ENCODE data around the gene EFHB. TPM values are rescaled to one million over a fixed set of nuclear protein-coding genes. Genes with fewer than 3 reads are reported as not detected.

Gene EFHB
- total and polyA plus RNA-seq, 2 of the 13 experiments (the other 11 are each of a cell fraction or from before 2014, with no cell fraction given) = 0.15 to 0.42 TPM

GRCh38 chr3:19946832-19947548, 13.0 kb upstream of the EFHB start, which contains the start of gene RAB5A (continued):
- 0 out of 2 replicates have a peak, but pooled peaks have one; percentile 37 for TF ChIP-seq ZNF253 (CRISPR knock-in tag; IDR thresholded peaks at IDR 0.05; ENCODE audit: borderline replicate concordance)
- TF ChIP-seq CC2D1A (CRISPR knock-in tag; IDR thresholded peaks at IDR 0.05) = no peak
- TF ChIP-seq MEF2D (CRISPR knock-in tag; IDR thresholded peaks at IDR 0.05) = no peak
- TF ChIP-seq RBFOX2 (IDR thresholded peaks at IDR 0.05; ENCODE audit: low read depth, low read length) = peak; percentile 96
- no peak for TF ChIP-seq CTCF (CRISPR knock-in tag; IDR thresholded peaks at IDR 0.05)
- TF ChIP-seq NCOA2 (CRISPR knock-in tag; IDR thresholded peaks at IDR 0.05) = no peak; the same call in 1 of the 2 replicates
- TF ChIP-seq STAG1 (CRISPR knock-in tag; IDR thresholded peaks at IDR 0.05) = no peak
- TF ChIP-seq BRD4 (CRISPR knock-in tag; IDR thresholded peaks at IDR 0.05) = no peak; the same call in none of the 2 replicates
- TF ChIP-seq ZNF775 (CRISPR knock-in tag; IDR thresholded peaks at IDR 0.05; ENCODE audit: borderline replicate concordance) = no peak
- TF ChIP-seq ZNF329 (CRISPR knock-in tag; IDR thresholded peaks at IDR 0.05; ENCODE audit: low read depth) = no peak
- TF ChIP-seq PHB2 (IDR thresholded peaks at IDR 0.05; ENCODE audit: partially characterized antibody) = no peak
- TF ChIP-seq ZMYM4 (CRISPR knock-in tag; IDR thresholded peaks at IDR 0.05) = peak; percentile 93
- TF ChIP-seq MNT (IDR thresholded peaks at IDR 0.05) = peak; percentile 68
- TF ChIP-seq NR2F1 (CRISPR knock-in tag; IDR thresholded peaks at IDR 0.05) = no peak
- TF ChIP-seq KLF9 (CRISPR knock-in tag; IDR thresholded peaks at IDR 0.05; ENCODE audit: low read depth) = peak; percentile 85; the same call in 1 of the 2 replicates
- 0 out of 2 replicates have a peak, but pooled peaks have one; percentile 34 for TF ChIP-seq MEIS2 (CRISPR knock-in tag; IDR thresholded peaks at IDR 0.05)
- peak; percentile 69; the same call in 1 of the 2 replicates for TF ChIP-seq ZFP1 (CRISPR knock-in tag; IDR thresholded peaks at IDR 0.05)
- no peak for TF ChIP-seq ZNF34 (CRISPR knock-in tag; IDR thresholded peaks at IDR 0.05; ENCODE audit: borderline replicate concordance)
- TF ChIP-seq TAF15 (IDR thresholded peaks at IDR 0.05; ENCODE audit: low read depth, low read length, poor library complexity, severe bottlenecking) = peak; percentile 72
- TF ChIP-seq POGZ (CRISPR knock-in tag; IDR thresholded peaks at IDR 0.05) = peak; percentile 96
- no peak for TF ChIP-seq ZMAT5 (CRISPR knock-in tag; IDR thresholded peaks at IDR 0.05; ENCODE audit: borderline replicate concordance, low read depth)
- peak; percentile 74 for TF ChIP-seq ZFP91 (CRISPR knock-in tag; IDR thresholded peaks at IDR 0.05; ENCODE audit: borderline replicate concordance)
- peak; percentile 10; the same call in 1 of the 2 replicates for TF ChIP-seq NR2F6 (IDR thresholded peaks at IDR 0.05)
- no peak; the same call in 1 of the 2 replicates for TF ChIP-seq NR2F6 (CRISPR knock-in tag; IDR thresholded peaks at IDR 0.05)
- peak; percentile 52; the same call in 1 of the 2 replicates for TF ChIP-seq ERF (CRISPR knock-in tag; IDR thresholded peaks at IDR 0.05)
- no peak for TF ChIP-seq ZMYM3 (CRISPR knock-in tag; IDR thresholded peaks at IDR 0.05)
- no peak for TF ChIP-seq JUNB (CRISPR knock-in tag; IDR thresholded peaks at IDR 0.05; ENCODE audit: borderline replicate concordance)

All from HepG2 (cell line).